Urinary bladder (tissue), 4 donors: ENCODE data around the gene ITPRIPL2. TPM values are rescaled to one million over a fixed set of nuclear protein-coding genes. Genes with fewer than 3 reads are reported as not detected.

Experiments
- DNase-seq: peaks from one replicate; pipeline ENCODE4 v3.0.0-alpha.2; 2015; ENCODE audit errors: extremely low spot score
- H3K27ac ChIP-seq: one replicate; pipeline ENCODE4 v1.5.1; 2013; ENCODE audit warnings: low read depth, mild to moderate bottlenecking, moderate library complexity
- H3K36me3 ChIP-seq: one replicate; pipeline ENCODE4 v1.6.1; 2013; ENCODE audit warnings: mild to moderate bottlenecking, moderate library complexity; ENCODE audit not compliant: insufficient read depth
- H3K4me1 ChIP-seq: one replicate; pipeline ENCODE4 v1.6.1; 2013; ENCODE audit warnings: mild to moderate bottlenecking, moderate library complexity; ENCODE audit not compliant: insufficient read depth
- H3K4me3 ChIP-seq: one replicate; pipeline ENCODE4 v1.5.1; 2013; ENCODE audit warnings: low read depth, low read length
- WGBS: extraction: QIAGEN DNeasy Blood & Tissue Kit; methylation state at CpG from one replicate; pipeline ENCODE4 v1.1.7; 2013; 5-methylcytosine and 5-hydroxymethylcytosine counted together
- polyA plus RNA-seq: library from polyadenylated mRNA; stranded (reverse); fragments of 200-250 nt; gene quantifications from one replicate; pipeline ENCODE4 v1.2.3, GENCODE V29; 2013
- total RNA-seq: library from RNA; depleted of rRNA; stranded (reverse); fragments of >200 nt; gene quantifications from one replicate; pipeline ENCODE4 v1.2.3, GENCODE V29; 2014
- donor health status: healthy with polysubstance abuse.
- donor health status: healthy.

The ITPRIPL2 gene
- total and polyA plus RNA-seq, 2 donors, result 14.5 to 63.5 TPM

GRCh38 chr16:19136549-19137196 lies 22.9 kb downstream of the ITPRIPL2 start:
- Histone ChIP-seq H3K4me3 (no peak overlapping the region), H3K36me3 (no peaks in the 10 kb centered on the region), H3K4me1 (no peaks in the 10 kb centered on the region), H3K27ac (peak overlapping the region; percentile 19)
- no peak for DNase-seq
- 38% methylated on average over 10 of the region's 10 CpGs for WGBS

GRCh38 chr16:19137201-19138128 lies 23.7 kb downstream of the ITPRIPL2 start:
- Histone ChIP-seq H3K4me3 (no peak overlapping the region), H3K36me3 (no peaks in the 10 kb centered on the region), H3K4me1 (no peaks in the 10 kb centered on the region), H3K27ac (no peak overlapping the region)
- WGBS, result 16% methylated on average over 6 of the region's 6 CpGs
- DNase-seq, result no peak

DNA sequence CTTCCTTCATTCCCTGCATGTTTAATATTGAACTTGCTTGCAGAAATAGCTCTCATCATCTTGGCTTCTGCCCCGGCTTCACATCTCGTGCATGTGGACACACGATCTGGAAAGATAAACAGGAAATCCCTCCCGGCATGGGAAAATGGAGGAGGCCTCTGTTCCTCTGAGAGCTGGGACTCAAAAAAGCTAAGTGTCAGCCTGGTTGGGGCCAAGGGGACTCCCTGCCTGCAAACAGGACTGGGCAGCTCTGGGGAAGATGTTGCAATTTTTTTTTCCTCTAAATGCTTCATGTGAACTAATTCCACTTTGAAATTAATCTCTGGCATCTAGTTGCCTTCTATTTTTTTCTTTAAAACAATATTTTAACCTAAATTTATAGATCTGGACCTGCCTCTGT lies 24.8 kb downstream of the ITPRIPL2 start:
- 9% methylated on average over 4 of the region's 4 CpGs for WGBS
- H3K36me3 ChIP-seq, result no peaks in the 10 kb centered on the region
- peak; percentile 77 for DNase-seq
- no peak overlapping the region for H3K27ac ChIP-seq
- H3K4me3 ChIP-seq, result no peak overlapping the region
- no peaks in the 10 kb centered on the region for H3K4me1 ChIP-seq

GRCh38 chr16:19139436-19140091 lies 25.8 kb downstream of the ITPRIPL2 start:
- H3K36me3 ChIP-seq, result no peaks in the 10 kb centered on the region
- WGBS, result 57% methylated on average over 5 of the region's 5 CpGs
- H3K27ac ChIP-seq, result no peak overlapping the region
- H3K4me3 ChIP-seq, result no peak overlapping the region
- DNase-seq, result no peak
- H3K4me1 ChIP-seq, result no peaks in the 10 kb centered on the region

- Histone ChIP-seq H3K36me3 (no peaks in the 10 kb centered on the region), H3K27ac (no peak overlapping the region), H3K4me1 (no peaks in the 10 kb centered on the region), H3K4me3 (no peak overlapping the region)
- DNase-seq, result no peak
- 54% methylated on average over 2 of the region's 2 CpGs for WGBS
Measured at GRCh38 chr16:19140396-19140795, 26.6 kb downstream of the ITPRIPL2 start.

DNA sequence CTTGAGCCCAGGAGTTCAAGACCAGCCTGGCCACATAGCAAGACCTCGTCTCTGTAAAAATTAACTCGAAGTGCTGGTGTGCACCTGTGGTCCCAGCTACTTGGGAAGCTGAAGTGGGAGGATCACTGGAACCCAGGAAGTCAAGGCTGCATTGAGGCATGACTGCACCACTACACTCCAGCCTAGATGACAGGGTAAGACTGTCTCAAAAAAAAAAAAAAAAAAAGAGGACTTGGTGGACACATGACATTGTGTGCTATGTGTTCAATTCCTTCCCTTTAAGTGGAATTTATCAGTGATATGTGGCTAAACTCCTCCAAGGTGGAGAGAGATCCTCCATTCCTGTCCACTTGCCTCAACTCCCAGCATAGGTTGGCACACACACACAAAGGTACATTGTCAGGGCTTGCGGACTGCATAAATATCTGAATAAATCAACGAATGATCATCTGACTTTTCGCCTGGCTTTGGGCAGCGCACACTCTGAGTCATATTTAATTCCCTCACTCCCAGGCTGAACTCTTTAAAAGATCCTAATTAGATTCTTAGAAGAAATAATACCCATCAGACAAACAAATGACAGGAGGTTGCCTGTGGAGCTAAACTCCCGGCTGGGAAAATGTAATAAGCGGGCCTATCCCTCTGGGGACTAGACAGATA lies 29.3 kb downstream of the ITPRIPL2 start:
- peak overlapping the region; percentile 57 for H3K27ac ChIP-seq
- 79% methylated on average over 8 of the region's 8 CpGs for WGBS
- no peaks in the 10 kb centered on the region for H3K4me1 ChIP-seq
- H3K4me3 ChIP-seq, result no peak overlapping the region
- no peak for DNase-seq
- H3K36me3 ChIP-seq, result no peaks in the 10 kb centered on the region

GRCh38 chr16:19143599-19143956 lies 29.8 kb downstream of the ITPRIPL2 start:
- H3K4me1 ChIP-seq, result no peaks in the 10 kb centered on the region
- 65% methylated on average over 9 of the region's 9 CpGs for WGBS
- H3K27ac ChIP-seq, result peak overlapping the region; percentile 57
- H3K4me3 ChIP-seq, result no peak overlapping the region
- no peak for DNase-seq
- no peaks in the 10 kb centered on the region for H3K36me3 ChIP-seq

- DNase-seq, result no peak
- H3K4me1 ChIP-seq, result no peaks in the 10 kb centered on the region
- no peak overlapping the region for H3K4me3 ChIP-seq
- WGBS, result 76% methylated on average over 3 of the region's 3 CpGs
- no peaks in the 10 kb centered on the region for H3K36me3 ChIP-seq
- no peak overlapping the region for H3K27ac ChIP-seq
Measured at GRCh38 chr16:19145010-19145409, 31.2 kb downstream of the ITPRIPL2 start.

DNA sequence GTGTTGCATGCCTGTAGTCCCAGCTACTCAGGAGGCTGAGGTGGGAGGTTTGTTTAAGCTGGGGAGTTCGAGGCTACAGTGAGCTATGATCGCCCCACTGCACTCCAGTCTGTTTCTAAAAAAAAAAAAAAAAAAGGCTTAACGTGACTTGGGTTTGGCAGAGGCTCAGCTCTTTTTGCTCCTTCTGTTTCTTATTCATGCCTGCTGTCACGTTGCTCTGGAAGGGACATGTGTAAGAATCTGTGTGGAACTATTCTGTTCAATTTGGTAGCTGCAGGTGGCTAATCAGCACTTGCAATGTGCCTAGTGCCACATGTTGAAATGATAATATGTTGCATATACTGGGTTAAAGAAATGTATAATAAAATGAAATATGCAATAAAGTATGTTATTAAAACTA lies 33.4 kb downstream of the ITPRIPL2 start:
- 45% methylated on average over 4 of the region's 4 CpGs for WGBS

DNA sequence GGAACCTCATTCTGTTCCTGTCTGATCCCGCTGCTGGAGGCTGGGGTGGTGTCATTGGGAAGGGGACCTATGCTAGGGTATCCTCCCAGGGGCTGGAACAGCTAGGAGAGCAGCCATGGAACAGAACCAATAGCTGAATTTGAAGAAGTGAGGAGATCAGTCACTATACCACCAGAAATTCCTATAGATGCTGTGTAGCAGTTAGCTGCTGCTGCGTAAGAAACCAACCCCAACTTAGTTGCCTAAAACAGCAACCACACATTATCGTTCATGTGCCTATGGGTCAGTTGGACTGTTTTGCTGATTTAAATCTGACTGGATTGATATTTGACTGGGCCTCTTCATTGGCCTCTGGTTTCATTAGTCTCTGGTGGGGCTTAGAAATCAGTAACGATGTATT lies 33.9 kb downstream of the ITPRIPL2 start:
- no peak overlapping the region for H3K27ac ChIP-seq
- no peaks in the 10 kb centered on the region for H3K36me3 ChIP-seq
- no peak overlapping the region for H3K4me3 ChIP-seq
- no peaks in the 10 kb centered on the region for H3K4me1 ChIP-seq
- no peak for DNase-seq
- WGBS, result 96% methylated on average over 4 of the region's 4 CpGs

More for the DNA sequence above, 33.4 kb downstream of the ITPRIPL2 start:
- Histone ChIP-seq H3K36me3 (no peaks in the 10 kb centered on the region), H3K4me3 (no peak overlapping the region), H3K27ac (no peak overlapping the region), H3K4me1 (no peaks in the 10 kb centered on the region)
- no peak for DNase-seq

- Histone ChIP-seq H3K4me1 (no peaks in the 10 kb centered on the region), H3K27ac (no peak overlapping the region), H3K4me3 (no peak overlapping the region), H3K36me3 (no peaks in the 10 kb centered on the region)
- DNase-seq, result no peak
- 92% methylated on average over 5 of the region's 5 CpGs for WGBS
Measured at GRCh38 chr16:19148189-19148588, 34.4 kb downstream of the ITPRIPL2 start.

DNA sequence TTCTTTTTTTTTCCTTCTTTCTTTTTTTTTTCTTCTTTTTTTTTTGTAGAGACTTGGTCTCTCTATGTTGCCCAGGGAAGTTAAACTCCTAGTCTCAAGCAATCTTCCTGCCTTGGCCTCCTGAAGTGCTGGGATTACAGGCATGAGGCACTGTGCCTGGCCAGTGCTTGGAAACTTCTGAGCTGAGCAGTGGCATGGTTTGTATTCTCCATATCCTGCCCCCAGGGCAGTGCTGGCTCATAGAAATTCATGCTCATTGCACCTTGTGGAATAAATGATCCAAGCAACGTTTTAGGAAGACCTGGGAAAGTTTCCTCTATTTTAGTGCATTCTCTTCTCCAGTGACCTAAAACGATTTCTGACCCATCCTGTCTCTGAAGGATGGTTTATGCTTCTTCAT lies 37.5 kb downstream of the ITPRIPL2 start:
- 57% methylated on average over 2 of the region's 2 CpGs for WGBS
- no peaks in the 10 kb centered on the region for H3K4me1 ChIP-seq
- no peak for DNase-seq
- H3K36me3 ChIP-seq, result no peaks in the 10 kb centered on the region
- H3K4me3 ChIP-seq, result no peak overlapping the region
- no peak overlapping the region for H3K27ac ChIP-seq

- WGBS, result 83% methylated on average over 1 of the region's 1 CpG
- Histone ChIP-seq H3K27ac (no peak overlapping the region), H3K4me3 (no peak overlapping the region), H3K36me3 (no peaks in the 10 kb centered on the region), H3K4me1 (no peaks in the 10 kb centered on the region)
- DNase-seq, result no peak
Measured at GRCh38 chr16:19152042-19152441, 38.3 kb downstream of the ITPRIPL2 start.
